ENCODE measurements around the gene CYFIP2. TPM values are rescaled to one million over a fixed set of nuclear protein-coding genes. Genes with fewer than 3 reads are reported as not detected.

The CYFIP2 gene
- 100 to 1,000 TPM; 452 to 606 TPM for total RNA-seq

DNA sequence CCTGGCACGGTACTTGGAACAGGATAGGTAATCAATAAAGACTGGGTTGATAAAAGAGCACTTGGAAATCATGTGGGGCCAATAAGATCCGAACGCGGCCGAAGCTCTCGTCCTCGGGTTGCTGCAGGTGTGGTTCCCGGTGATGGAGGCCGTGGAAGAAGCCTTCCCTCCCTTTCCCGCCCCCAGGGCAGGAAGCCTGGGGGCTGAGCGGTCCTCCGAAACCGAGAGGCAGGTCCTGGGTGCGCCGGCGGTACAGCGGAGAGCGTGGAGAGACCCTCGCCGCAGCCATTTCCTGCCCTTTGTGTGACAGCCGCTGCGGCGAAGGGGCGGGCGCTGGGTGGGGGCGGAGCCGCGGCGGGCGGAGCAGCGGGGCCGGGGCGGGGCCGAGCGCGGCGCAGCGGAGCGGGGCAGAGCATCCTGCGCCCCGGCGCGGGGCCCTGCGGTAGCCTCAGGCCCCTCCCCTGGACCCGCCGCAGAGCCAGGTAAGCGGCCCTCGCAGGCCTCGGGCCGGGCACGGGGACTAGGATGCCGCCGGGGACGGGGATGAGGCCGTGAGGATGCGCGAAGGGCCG lies at the start of gene CYFIP2:
CYFIP2 (plus strand) TSS at position 410 of the 572 bp plus-strand sequence. CDS start 19,239 bp downstream, outside the sequence.
- ChIA-PET POLR2A (interaction anchor here (0.7 kb wide), 1 partner anchor 47 kb away, joined by 3 read pairs; no protein-coding TSS in a partner anchor), CTCF (interaction anchor here (0.8 to 3.9 kb wide), 2 partner anchors 13 to 117 kb away, joined by 3 to 24 read pairs; no protein-coding TSS in a partner anchor)
- Mint-ChIP-seq H3K27ac (peak within 1 kb of the TSS; percentile 98), H3K27me3 (no peaks in the 10 kb centered on the region), H3K4me1 (peaks cover 71% of the 10 kb centered on the region), H3K4me3 (peak within 1 kb of the TSS; percentile 97), H3K9me3 (no peaks in the 10 kb centered on the region), H3K36me3 (ENCODE audit: low read depth) (peaks cover 51% of the 10 kb centered on the region)
- peak; percentile 90 for DNase-seq

DNA sequence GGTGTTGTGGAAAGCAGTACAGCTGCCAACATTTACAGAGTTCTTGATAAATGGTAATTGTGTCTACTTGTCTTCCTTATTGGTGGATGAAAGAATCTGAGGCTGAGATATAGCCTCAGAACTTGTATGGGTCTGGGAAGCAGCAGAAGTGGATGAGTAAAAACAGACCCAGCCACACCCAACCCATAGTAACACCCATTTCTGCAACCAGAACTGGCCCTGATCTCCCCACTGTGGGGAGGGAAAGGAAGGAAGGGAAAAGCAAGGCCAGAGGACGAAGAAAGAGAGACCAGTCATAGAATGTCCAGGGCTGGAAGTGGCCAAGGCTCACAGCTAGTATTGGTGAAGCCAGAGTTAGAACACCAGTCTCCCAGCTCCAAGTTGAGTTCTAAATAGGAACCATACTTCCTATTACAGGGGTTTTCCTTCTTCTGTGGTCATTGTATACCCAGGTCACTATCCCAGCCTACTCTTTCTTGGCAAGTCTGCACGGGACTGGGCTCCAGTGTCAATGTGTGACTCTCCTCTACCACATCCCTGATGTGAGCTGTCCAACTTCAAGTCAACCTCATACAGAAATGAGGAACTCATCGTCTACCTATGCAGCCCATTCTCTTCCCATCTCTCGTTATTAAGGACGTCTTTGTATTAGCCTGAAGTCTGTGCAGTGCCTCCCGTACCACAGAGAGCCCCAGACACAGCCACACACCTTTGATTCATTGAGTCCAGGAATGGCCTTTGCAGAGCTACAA lies 49.4 kb upstream of the CYFIP2 start:
- DNase-seq: no peak
- Mint-ChIP-seq H3K27me3 (no peaks in the 10 kb centered on the region), H3K27ac (peak overlapping the region; percentile 83), H3K9me3 (peaks cover 10% of the 10 kb centered on the region), H3K36me3 (ENCODE audit: low read depth) (peaks cover 96% of the 10 kb centered on the region), H3K4me1 (peaks cover 96% of the 10 kb centered on the region), H3K4me3 (peak overlapping the region; percentile 57)
- CTCF ChIA-PET: interaction anchor here (0.8 to 3.2 kb wide), 17 partner anchors 8 to 87 kb away, joined by 3 to 21 read pairs (median 5); no protein-coding TSS in a partner anchor
- POLR2A ChIA-PET: interaction anchor here (0.5 to 1.1 kb wide), 2 partner anchors 9 to 67 kb away, joined by 3 read pairs; no protein-coding TSS in a partner anchor

DNA sequence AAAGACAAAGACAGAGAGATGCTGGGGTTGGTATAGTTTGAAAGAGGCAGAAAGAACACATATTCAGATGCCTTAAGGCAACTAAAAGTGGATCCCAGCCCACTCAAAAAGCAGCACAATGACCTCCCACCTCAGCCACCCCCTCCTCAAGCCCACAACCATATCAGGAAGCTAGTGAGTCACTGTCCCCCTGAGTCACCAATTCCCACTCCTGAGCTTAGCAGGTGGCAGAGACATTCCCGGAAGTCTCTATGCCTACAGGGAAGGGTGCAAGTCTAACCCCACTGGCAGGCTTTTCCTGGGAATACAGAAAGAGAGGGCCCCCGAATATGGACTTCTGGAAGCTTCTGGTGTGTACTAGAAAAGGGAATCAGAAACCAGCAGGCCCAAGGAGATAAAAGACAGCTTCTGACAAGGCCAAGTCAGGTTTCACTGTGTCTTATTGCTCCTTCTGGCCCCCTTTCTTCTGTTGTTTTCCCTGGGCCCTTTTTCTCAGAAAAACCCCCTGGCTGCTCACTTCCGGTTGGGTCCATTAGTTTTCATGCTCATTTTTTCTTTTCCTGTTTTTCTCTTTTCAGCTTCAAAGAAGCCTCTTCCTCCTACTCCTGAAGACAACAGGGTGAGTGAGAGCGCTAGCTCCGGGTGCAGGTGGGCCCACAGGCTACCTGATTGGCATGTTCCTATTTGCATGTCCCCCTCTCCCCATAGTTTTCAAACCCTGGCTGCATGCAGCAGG lies 48.5 kb upstream of the CYFIP2 start:
- ChIA-PET CTCF (interaction anchor here (0.6 to 3.2 kb wide), 21 partner anchors 9 to 116 kb away, joined by 3 to 21 read pairs (median 5); no protein-coding TSS in a partner anchor), POLR2A (interaction anchor here (0.8 to 1.1 kb wide), 2 partner anchors 38 to 68 kb away, joined by 3 to 5 read pairs; no protein-coding TSS in a partner anchor)
- H3K4me1 Mint-ChIP-seq: peaks cover 96% of the 10 kb centered on the region
- DNase-seq: peak; percentile 62
- peak overlapping the region; percentile 44 for H3K4me3 Mint-ChIP-seq
- H3K36me3 Mint-ChIP-seq (ENCODE audit: low read depth): peaks cover 96% of the 10 kb centered on the region
- H3K9me3 Mint-ChIP-seq: peaks cover 5% of the 10 kb centered on the region
- peak overlapping the region; percentile 83 for H3K27ac Mint-ChIP-seq
- H3K27me3 Mint-ChIP-seq: no peaks in the 10 kb centered on the region

DNA sequence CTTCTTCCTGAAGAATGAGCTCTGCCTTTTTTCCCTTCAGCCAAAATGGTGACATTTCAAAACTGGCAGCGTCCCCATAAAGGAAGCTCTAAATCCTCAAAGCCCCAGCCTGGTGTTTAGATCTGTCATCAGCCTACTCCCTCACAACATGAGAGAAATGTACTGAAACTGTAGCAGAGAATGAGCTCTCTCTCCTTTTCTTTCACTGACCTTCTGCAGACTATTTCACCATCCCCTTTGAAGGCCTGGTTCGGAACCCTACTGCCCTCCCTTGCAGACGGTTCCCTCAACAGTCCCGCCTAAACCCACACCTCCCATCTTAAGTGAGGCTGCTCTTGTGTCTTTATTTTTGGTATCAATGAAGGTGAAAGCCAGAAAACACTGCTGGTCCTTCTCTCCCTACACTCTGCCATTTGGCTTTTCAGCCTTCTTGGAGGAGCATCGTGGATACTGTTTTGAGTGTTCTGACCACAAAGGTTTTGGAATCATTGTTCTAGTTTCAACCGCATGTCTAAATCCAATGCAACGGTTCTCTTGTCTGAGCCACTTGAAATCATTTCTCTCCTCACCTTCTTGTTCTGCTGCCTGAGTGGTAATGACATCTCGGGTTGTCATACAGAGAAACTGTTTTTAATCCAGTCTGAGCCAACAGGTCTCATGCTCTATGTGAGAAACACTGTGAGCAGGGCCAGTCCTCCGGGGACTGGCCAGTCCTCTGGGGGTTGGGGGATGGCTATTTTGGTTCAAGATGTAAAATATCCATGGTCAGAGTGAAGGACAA lies 46.2 kb upstream of the CYFIP2 start:
- no peaks in the 10 kb centered on the region for H3K27me3 Mint-ChIP-seq
- ChIA-PET POLR2A (interaction anchor here (0.5 to 0.6 kb wide), 2 partner anchors 46 to 277 kb away, joined by 3 read pairs; partner anchors contain the start of gene CYFIP2), CTCF (interaction anchor here (0.6 to 3.2 kb wide), 5 partner anchors 30 to 82 kb away, joined by 3 to 21 read pairs (median 3); no protein-coding TSS in a partner anchor)
- peaks cover 93% of the 10 kb centered on the region for H3K4me1 Mint-ChIP-seq
- DNase-seq: peak; percentile 42
- peaks cover 93% of the 10 kb centered on the region for H3K36me3 Mint-ChIP-seq (ENCODE audit: low read depth)
- H3K9me3 Mint-ChIP-seq: no peaks in the 10 kb centered on the region
- peak overlapping the region; percentile 93 for H3K27ac Mint-ChIP-seq
- peak overlapping the region; percentile 29 for H3K4me3 Mint-ChIP-seq

DNA sequence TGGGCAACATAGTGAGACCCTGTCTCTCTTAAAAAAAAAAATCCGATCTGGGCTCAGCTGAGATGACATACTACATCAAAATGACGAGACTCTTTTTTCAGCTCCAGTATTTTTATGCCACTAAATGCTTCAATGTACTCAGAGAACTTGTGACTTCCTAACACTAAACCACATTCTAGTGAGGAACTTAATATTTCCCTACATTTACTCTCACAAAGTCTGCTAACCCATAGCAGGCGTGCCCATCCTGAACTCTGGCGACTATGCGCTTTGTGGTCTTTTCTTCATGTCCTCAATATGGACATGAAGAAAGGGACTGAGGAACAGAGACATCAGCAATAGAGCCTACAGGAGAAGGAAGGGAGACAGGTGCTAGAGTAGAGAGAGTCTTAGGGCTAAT lies 44.0 kb upstream of the CYFIP2 start:
- DNase-seq: no peak
- Mint-ChIP-seq H3K4me1 (peaks cover 89% of the 10 kb centered on the region), H3K27ac (peak overlapping the region; percentile 91), H3K9me3 (no peaks in the 10 kb centered on the region), H3K27me3 (no peaks in the 10 kb centered on the region), H3K36me3 (ENCODE audit: low read depth) (peaks cover 92% of the 10 kb centered on the region), H3K4me3 (peak overlapping the region; percentile 73)
- CTCF ChIA-PET: interaction anchor here (0.9 to 1.6 kb wide), 5 partner anchors 27 to 73 kb away, joined by 3 to 5 read pairs (median 4); no protein-coding TSS in a partner anchor
- POLR2A ChIA-PET: interaction anchor here (0.8 kb wide), 1 partner anchor 42 kb away, joined by 3 read pairs; no protein-coding TSS in a partner anchor

DNA sequence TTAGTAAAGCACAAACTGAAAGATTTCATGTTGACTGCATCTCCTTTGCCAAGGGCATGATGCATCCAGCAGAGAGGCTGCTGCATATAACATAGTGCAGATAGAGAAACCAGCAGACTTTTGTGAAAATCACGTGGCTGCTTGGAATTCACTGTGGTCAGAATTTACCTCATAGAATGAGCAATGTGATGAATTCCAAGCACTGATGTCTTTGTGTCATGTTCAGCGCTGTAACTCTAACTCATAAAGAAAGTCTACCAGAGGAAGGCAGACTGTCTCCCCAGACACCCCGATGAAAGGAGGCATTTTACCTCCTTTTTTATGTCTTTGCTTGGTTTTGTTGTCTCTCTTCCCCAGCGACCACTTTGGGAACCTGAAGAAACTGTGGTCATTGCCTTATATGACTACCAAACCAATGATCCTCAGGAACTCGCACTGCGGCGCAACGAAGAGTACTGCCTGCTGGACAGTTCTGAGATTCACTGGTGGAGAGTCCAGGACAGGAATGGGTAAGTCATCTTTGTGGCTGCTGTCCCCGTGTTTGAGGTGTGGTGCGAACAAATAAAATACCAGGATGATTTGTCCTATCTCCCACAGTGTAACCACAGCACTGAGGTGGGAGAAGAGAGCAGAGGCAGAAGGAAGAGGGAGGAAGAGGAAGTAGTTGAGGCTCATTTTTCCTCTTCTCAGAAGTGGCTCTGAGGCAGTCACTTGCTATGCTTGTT lies 43.3 kb upstream of the CYFIP2 start:
- peak overlapping the region; percentile 73 for H3K4me3 Mint-ChIP-seq
- DNase-seq: peak; percentile 77
- ChIA-PET CTCF (interaction anchor here (1.6 kb wide), 1 partner anchor 30 kb away, joined by 4 read pairs; no protein-coding TSS in a partner anchor), POLR2A (no interaction called here)
- H3K9me3 Mint-ChIP-seq: no peaks in the 10 kb centered on the region
- peaks cover 91% of the 10 kb centered on the region for H3K36me3 Mint-ChIP-seq (ENCODE audit: low read depth)
- no peaks in the 10 kb centered on the region for H3K27me3 Mint-ChIP-seq
- peak overlapping the region; percentile 91 for H3K27ac Mint-ChIP-seq
- H3K4me1 Mint-ChIP-seq: peaks cover 88% of the 10 kb centered on the region

DNA sequence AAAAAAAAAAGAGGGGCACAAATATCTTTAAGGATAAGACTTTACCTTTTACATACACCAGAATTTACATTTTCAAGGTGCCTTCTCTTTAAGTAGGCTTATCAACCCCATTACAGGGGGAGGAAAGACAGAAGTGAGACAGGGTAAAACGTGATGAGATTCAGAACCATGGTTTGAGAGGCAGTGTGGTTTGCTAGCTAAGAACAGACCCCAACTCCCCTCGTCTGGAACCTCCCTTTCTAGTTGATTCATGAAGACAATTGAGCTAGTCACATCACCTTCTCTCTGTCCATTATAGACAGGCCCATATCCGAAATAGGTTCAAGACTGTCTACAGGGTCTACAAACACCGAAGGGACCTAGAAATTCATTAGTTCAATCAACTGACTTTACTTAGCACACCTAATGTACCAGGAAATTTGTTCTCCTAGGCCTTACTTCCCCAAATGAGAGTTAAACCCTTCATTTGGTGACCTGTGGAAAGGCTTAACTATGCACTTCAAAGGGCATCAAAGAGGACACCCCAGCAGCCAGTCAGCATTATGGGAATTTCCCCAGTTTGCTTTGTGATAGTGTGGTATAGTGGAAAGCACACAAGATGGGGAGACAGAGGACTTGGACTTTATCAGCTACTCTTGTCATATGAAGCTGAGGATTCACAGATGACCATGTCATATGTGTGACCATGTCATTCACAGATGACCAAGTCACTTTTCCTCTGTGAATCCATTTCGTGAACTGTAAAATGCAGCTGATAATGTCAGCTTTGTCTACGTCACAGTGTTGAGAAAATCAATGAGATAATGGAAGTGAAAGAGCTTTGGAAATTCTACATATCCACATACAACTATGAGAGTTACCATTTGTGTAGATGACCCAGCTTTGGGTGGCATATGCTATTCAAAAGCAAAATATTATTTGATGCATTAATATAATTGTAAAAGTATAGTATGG lies 40.2 kb upstream of the CYFIP2 start:
- H3K36me3 Mint-ChIP-seq (ENCODE audit: low read depth): peaks cover 79% of the 10 kb centered on the region
- H3K9me3 Mint-ChIP-seq: no peaks in the 10 kb centered on the region
- H3K4me1 Mint-ChIP-seq: peaks cover 67% of the 10 kb centered on the region
- ChIA-PET CTCF (interaction anchor here (0.7 to 1.8 kb wide), 6 partner anchors 8 to 87 kb away, joined by 3 to 5 read pairs (median 4); no protein-coding TSS in a partner anchor), POLR2A (interaction anchor here (0.7 to 1.0 kb wide), 2 partner anchors 9 to 32 kb away, joined by 3 to 6 read pairs; no protein-coding TSS in a partner anchor)
- no peaks in the 10 kb centered on the region for H3K27me3 Mint-ChIP-seq
- no peak overlapping the region for H3K4me3 Mint-ChIP-seq
- no peak for DNase-seq
- peak overlapping the region; percentile 70 for H3K27ac Mint-ChIP-seq

DNA sequence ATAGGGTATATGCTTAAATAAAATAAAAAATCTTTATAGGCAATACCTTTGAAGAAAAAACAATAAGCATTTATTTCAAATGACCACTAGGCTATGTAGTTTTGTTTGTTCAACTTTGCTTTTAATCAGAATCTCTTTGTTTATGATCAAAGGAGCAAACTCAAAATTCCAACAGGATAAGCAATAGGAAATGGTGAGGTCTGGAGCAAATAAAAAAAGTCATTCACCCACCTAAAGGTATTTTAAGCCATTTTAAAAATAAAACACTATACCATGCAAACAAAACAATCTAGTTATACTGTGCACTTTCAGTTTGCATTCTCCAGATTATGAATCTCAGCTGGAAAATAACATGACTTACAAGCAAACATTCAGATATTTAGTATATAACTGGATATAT lies 35.3 kb upstream of the CYFIP2 start:
- no peaks in the 10 kb centered on the region for H3K9me3 Mint-ChIP-seq

DNA sequence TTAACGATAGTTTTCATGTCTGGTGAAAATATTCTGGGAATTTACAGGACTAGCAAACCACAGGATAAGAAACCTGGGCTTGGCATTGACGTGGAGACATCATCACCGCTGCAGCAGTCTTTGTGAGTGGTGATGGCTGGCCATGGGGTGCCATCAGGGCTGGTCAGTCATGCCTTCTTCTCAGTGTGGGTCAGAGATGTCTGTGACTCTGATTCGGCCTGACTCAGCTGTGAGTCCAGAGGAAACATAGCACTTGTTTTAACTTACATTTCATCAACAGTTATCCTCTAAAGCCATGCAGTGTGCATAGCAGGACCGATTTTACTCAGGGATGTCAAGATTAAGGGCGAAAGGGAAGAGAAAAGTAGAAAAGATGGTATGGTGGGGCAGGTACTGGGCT lies 33.2 kb upstream of the CYFIP2 start:
- H3K27ac Mint-ChIP-seq: peak overlapping the region; percentile 71
- DNase-seq: no peak
- POLR2A ChIA-PET: no interaction called here
- H3K4me1 Mint-ChIP-seq: peaks cover 51% of the 10 kb centered on the region
- CTCF ChIA-PET: no interaction called here
- H3K4me3 Mint-ChIP-seq: no peak overlapping the region
- H3K36me3 Mint-ChIP-seq (ENCODE audit: low read depth): peaks cover 80% of the 10 kb centered on the region
- H3K27me3 Mint-ChIP-seq: no peaks in the 10 kb centered on the region
- no peaks in the 10 kb centered on the region for H3K9me3 Mint-ChIP-seq

More for the DNA sequence above, 35.3 kb upstream of the CYFIP2 start:
- H3K4me3 Mint-ChIP-seq: no peak overlapping the region
- peaks cover 57% of the 10 kb centered on the region for H3K4me1 Mint-ChIP-seq
- POLR2A ChIA-PET: no interaction called here
- DNase-seq: no peak
- H3K27me3 Mint-ChIP-seq: no peaks in the 10 kb centered on the region
- peaks cover 79% of the 10 kb centered on the region for H3K36me3 Mint-ChIP-seq (ENCODE audit: low read depth)
- CTCF ChIA-PET: interaction anchor here (0.6 to 2.3 kb wide), 3 partner anchors 8 to 120 kb away, joined by 3 to 5 read pairs (median 3); no protein-coding TSS in a partner anchor
- H3K27ac Mint-ChIP-seq: no peak overlapping the region

DNA sequence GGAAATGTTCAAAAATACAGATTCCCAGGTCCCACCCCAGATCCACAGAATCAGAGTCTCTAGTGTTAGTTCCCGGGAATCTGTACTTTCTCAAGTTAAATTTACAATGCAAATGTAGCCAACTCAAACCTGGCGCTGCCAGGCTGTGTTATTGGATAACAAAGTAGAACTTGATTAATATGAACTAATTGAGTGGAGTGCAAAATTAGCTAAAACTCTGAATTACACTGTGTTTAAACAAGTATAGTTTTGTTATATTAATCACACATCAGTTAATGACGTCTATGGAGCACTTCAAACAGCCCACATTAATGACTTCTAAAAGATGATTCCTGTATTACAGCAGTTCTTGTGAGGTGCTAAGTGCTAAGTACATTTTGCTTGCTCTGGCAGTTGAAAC lies 32.4 kb upstream of the CYFIP2 start:
- H3K27me3 Mint-ChIP-seq: no peaks in the 10 kb centered on the region
- no peak for DNase-seq
- peaks cover 55% of the 10 kb centered on the region for H3K4me1 Mint-ChIP-seq
- ChIA-PET CTCF (interaction anchor here (2.0 kb wide), 1 partner anchor 15 kb away, joined by 6 read pairs; no protein-coding TSS in a partner anchor), POLR2A (interaction anchor here (0.8 kb wide), 1 partner anchor 84 kb away, joined by 10 read pairs; no protein-coding TSS in a partner anchor)
- H3K36me3 Mint-ChIP-seq (ENCODE audit: low read depth): peaks cover 83% of the 10 kb centered on the region
- H3K9me3 Mint-ChIP-seq: no peaks in the 10 kb centered on the region
- peak overlapping the region; percentile 54 for H3K27ac Mint-ChIP-seq
- no peak overlapping the region for H3K4me3 Mint-ChIP-seq
